22Rv1 (cell line): ENCODE measurements around the gene HCN2.

Experiments used
- ZFX ChIP-seq: fragments of 450-650 bp; IDR thresholded peaks from 2 replicates; pipeline ENCODE4 v1.6.1; 2017; ENCODE audit warnings: antibody characterized with exemption, borderline replicate concordance
- TF ChIP-seq, protein P1 (sequence below): fragments of 450-650 bp; IDR thresholded peaks from 2 replicates; pipeline ENCODE4 v1.5.1; 2017; ENCODE audit warnings: mild to moderate bottlenecking

DNA sequence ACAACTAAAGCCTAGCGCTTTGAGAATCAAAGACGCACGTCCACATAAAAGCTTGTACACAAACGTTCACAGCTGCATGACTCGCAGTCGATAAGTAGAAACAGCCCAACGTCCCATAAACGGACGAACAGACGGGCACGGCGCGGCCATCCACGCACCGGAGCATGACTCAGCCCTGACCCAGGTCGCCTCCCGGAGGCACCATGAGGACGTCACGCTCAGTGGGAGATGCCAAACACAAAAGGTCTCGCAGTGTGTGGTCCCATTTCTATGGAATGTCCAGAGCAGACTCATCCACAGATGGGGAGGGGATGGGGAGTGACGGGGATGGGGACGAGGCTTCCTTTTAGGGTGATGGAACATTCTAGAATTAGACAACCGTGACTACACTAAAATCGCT is 34.3 kb downstream of the HCN2 start:
- TF ChIP-seq, protein P1, sequence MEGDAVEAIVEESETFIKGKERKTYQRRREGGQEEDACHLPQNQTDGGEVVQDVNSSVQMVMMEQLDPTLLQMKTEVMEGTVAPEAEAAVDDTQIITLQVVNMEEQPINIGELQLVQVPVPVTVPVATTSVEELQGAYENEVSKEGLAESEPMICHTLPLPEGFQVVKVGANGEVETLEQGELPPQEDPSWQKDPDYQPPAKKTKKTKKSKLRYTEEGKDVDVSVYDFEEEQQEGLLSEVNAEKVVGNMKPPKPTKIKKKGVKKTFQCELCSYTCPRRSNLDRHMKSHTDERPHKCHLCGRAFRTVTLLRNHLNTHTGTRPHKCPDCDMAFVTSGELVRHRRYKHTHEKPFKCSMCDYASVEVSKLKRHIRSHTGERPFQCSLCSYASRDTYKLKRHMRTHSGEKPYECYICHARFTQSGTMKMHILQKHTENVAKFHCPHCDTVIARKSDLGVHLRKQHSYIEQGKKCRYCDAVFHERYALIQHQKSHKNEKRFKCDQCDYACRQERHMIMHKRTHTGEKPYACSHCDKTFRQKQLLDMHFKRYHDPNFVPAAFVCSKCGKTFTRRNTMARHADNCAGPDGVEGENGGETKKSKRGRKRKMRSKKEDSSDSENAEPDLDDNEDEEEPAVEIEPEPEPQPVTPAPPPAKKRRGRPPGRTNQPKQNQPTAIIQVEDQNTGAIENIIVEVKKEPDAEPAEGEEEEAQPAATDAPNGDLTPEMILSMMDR: no peak; the same call in 1 of the 2 replicates
- TF ChIP-seq ZFX: no peak
